GM21825 (cell line): ENCODE results near the gene AOAH.

Experiments used
- ATAC-seq: cut with Tn5 transposase; IDR thresholded peaks from one replicate; pipeline ENCODE4 v1.9.1; 2021; ENCODE audit warnings: mild to moderate bottlenecking, moderate library complexity; ENCODE audit not compliant: unreplicated experiment

The AOAH gene

GRCh38 chr7:36692456-36692855, 31.8 kb downstream of the AOAH start:
- ATAC-seq: no peak

GRCh38 chr7:36691983-36692382, 32.3 kb downstream of the AOAH start:
- no peak for ATAC-seq

GRCh38 chr7:36690514-36691187, 33.6 kb downstream of the AOAH start:
- no peak for ATAC-seq

- no peak for ATAC-seq
These were observed 34.3 kb downstream of the AOAH start for GRCh38 chr7:36690041-36690440.

GRCh38 chr7:36686499-36686898, 37.8 kb downstream of the AOAH start:
- no peak for ATAC-seq

GRCh38 chr7:36684954-36685353, 39.3 kb downstream of the AOAH start:
- no peak for ATAC-seq

GRCh38 chr7:36683695-36684357, 40.5 kb downstream of the AOAH start:
- no peak for ATAC-seq

GRCh38 chr7:36683111-36683510, 41.2 kb downstream of the AOAH start:
- no peak for ATAC-seq

GRCh38 chr7:36682102-36682501, 42.2 kb downstream of the AOAH start:
- no peak for ATAC-seq

GRCh38 chr7:36677769-36678437, 46.4 kb downstream of the AOAH start:
- ATAC-seq: no peak

GRCh38 chr7:36673703-36674102, 50.6 kb downstream of the AOAH start:
- no peak for ATAC-seq

GRCh38 chr7:36671432-36671829, 52.9 kb downstream of the AOAH start:
- no peak for ATAC-seq

GRCh38 chr7:36670585-36671431, 53.5 kb downstream of the AOAH start:
- ATAC-seq: peak; percentile 77

GRCh38 chr7:36668750-36669149, 55.5 kb downstream of the AOAH start:
- ATAC-seq: no peak

GRCh38 chr7:36668080-36668479, 56.2 kb downstream of the AOAH start:
- ATAC-seq: no peak

- ATAC-seq: no peak
These were observed 57.1 kb downstream of the AOAH start for GRCh38 chr7:36667007-36667745.

GRCh38 chr7:36663481-36663880, 60.8 kb downstream of the AOAH start:
- ATAC-seq: no peak

- no peak for ATAC-seq
These were observed 63.0 kb downstream of the AOAH start for GRCh38 chr7:36661135-36661840.

- ATAC-seq: no peak
These were observed 64.5 kb downstream of the AOAH start for GRCh38 chr7:36659638-36660341.
